ENCODE data around the gene PTH2R. TPM values are rescaled to one million over a fixed set of nuclear protein-coding genes. Genes with fewer than 3 reads are reported as not detected.
"Not testable (repeated sequence)": the region's sequence is repeated elsewhere in the genome, so short reads cannot be mapped to it uniquely, and the experiment has no call there.

The PTH2R gene
- total RNA-seq, 1 donor from 2014 or later: not detected

DNA sequence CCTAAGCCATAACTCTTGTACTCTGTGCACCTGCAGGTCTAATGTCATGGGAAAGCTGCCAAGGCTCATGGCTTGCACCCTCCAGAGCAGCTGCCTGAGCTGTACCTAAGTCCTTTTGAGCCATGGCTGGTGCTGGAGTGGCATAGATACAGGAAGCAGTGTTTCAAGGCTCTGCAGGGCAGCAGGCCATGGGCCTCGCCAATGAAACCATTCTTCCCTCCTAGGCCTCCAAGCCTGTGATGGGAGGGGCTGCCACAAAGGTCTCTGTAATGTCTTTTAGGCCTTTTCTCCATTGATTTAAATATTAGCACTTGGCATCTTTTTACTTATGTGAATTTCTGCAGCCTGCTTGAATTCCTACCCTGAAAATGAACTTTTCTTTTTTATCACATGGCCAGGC lies 108.5 kb downstream of the PTH2R start:
- TF ChIP-seq, protein P1, sequence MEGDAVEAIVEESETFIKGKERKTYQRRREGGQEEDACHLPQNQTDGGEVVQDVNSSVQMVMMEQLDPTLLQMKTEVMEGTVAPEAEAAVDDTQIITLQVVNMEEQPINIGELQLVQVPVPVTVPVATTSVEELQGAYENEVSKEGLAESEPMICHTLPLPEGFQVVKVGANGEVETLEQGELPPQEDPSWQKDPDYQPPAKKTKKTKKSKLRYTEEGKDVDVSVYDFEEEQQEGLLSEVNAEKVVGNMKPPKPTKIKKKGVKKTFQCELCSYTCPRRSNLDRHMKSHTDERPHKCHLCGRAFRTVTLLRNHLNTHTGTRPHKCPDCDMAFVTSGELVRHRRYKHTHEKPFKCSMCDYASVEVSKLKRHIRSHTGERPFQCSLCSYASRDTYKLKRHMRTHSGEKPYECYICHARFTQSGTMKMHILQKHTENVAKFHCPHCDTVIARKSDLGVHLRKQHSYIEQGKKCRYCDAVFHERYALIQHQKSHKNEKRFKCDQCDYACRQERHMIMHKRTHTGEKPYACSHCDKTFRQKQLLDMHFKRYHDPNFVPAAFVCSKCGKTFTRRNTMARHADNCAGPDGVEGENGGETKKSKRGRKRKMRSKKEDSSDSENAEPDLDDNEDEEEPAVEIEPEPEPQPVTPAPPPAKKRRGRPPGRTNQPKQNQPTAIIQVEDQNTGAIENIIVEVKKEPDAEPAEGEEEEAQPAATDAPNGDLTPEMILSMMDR (conservative IDR thresholded peaks at IDR 0.05): no peak
- Mint-ChIP-seq H3K4me3 (no peak overlapping the region), H3K9me3 (peaks cover 12% of the 10 kb centered on the region), H3K36me3 (ENCODE audit: low read depth) (no peaks in the 10 kb centered on the region), H3K4me1 (no peaks in the 10 kb centered on the region), H3K27ac (ENCODE audit: unreplicated experiment) (no peak overlapping the region), H3K27me3 (ENCODE audit: low read depth) (no peaks in the 10 kb centered on the region)
- no peak for DNase-seq (ENCODE audit: low read depth, low spot score)

DNA sequence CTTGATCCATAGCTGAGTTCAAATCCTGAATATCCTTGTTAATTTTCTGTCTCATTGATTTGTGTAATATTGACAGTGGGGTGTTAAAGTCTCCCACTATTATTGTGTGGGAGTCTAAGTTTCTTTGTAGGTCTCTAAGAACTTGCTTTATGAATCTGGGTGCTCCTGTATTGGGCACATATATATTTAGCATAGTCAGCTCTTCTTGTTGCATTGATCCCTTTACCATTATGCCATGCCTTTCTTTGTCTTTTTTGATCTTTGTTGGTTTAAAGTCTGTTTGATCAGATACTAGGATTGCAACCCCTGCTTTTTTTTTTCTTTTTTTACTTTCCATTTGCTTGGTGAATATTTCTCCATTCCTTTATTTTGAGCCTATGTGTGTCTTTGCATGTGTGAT lies 116.5 kb downstream of the PTH2R start:
- not testable (repeated sequence) for H3K36me3 Mint-ChIP-seq (ENCODE audit: low read depth); H3K27ac Mint-ChIP-seq (ENCODE audit: unreplicated experiment); DNase-seq (ENCODE audit: low read depth, low spot score); H3K27me3 Mint-ChIP-seq (ENCODE audit: low read depth); H3K9me3 Mint-ChIP-seq; H3K4me1 Mint-ChIP-seq; H3K4me3 Mint-ChIP-seq

DNA sequence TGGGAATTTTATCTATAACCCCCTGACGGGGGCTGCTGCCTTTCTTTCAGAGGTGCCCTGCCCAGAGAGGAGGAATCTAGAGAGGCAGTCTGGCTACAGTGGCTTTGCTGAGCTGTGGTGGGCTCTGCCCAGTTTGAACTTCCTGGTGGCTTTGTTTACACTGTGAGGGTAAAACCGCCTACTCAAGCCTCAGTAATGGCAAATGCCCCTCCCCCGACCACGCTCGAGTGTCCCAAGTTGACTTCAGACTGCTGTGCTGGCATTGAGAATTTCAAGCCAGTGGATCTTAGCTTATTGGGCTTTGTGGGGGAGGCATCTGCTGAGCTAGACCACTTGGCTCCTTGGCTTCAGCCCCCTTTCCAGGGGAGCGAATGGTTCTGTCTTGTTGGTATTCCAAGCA lies 118.6 kb downstream of the PTH2R start:
- H3K4me3 Mint-ChIP-seq; H3K27me3 Mint-ChIP-seq (ENCODE audit: low read depth); H3K27ac Mint-ChIP-seq (ENCODE audit: unreplicated experiment); DNase-seq (ENCODE audit: low read depth, low spot score); H3K36me3 Mint-ChIP-seq (ENCODE audit: low read depth); H3K4me1 Mint-ChIP-seq; H3K9me3 Mint-ChIP-seq: not testable (repeated sequence)

DNA sequence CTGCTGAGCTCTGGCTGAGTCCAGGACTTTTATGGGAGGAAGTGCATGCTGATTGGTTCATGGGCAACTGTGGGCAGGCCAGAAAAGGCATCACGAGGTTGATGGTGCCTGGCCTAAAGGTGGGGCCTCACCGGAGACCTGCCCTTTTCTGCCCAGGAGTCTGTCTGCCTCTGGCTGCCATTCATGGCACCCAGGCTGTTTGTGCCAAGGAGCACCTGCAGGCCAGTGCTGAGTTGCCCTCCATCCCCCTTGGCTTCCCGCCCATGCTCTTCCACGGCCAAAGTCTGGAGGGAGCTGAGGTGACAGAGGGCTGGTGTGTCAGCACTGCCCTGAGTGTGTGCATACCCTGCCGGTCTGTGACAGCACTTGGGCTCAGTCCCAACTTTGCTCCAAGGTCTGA lies 123.2 kb downstream of the PTH2R start:
- no peaks in the 10 kb centered on the region for H3K27me3 Mint-ChIP-seq (ENCODE audit: low read depth)
- H3K4me3 Mint-ChIP-seq: no peak overlapping the region
- H3K9me3 Mint-ChIP-seq: no peaks in the 10 kb centered on the region
- H3K27ac Mint-ChIP-seq (ENCODE audit: unreplicated experiment): peak overlapping the region; percentile 17
- H3K36me3 Mint-ChIP-seq (ENCODE audit: low read depth): no peaks in the 10 kb centered on the region
- TF ChIP-seq, protein P1 (conservative IDR thresholded peaks at IDR 0.05): no peak
- H3K4me1 Mint-ChIP-seq: peaks cover 4% of the 10 kb centered on the region
- no peak for DNase-seq (ENCODE audit: low read depth, low spot score)

DNA sequence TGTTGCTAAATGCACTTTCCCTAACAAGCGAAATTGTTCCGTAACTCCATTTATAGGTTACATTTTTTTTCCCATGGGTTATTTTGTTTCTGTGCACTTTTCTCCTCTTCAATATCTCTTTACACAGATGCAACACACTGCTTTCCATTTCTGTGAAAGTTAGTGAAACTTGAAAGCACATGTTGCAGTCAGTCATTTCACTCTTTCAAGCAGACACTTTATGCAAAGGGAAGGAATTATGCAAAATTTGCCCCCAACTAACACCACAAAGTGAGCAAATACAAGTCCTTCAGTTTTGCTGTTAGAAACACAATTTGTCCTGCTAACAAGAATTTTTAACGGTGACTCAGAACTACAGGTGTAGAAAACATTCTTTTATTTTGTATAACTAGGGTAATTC lies 124.8 kb downstream of the PTH2R start:
- Mint-ChIP-seq H3K27ac (ENCODE audit: unreplicated experiment) (no peak overlapping the region), H3K9me3 (peaks cover 4% of the 10 kb centered on the region), H3K4me3 (no peak overlapping the region), H3K4me1 (peaks cover 4% of the 10 kb centered on the region), H3K36me3 (ENCODE audit: low read depth) (peaks cover 4% of the 10 kb centered on the region), H3K27me3 (ENCODE audit: low read depth) (no peaks in the 10 kb centered on the region)
- TF ChIP-seq, protein P1 (conservative IDR thresholded peaks at IDR 0.05): no peak
- no peak for DNase-seq (ENCODE audit: low read depth, low spot score)

DNA sequence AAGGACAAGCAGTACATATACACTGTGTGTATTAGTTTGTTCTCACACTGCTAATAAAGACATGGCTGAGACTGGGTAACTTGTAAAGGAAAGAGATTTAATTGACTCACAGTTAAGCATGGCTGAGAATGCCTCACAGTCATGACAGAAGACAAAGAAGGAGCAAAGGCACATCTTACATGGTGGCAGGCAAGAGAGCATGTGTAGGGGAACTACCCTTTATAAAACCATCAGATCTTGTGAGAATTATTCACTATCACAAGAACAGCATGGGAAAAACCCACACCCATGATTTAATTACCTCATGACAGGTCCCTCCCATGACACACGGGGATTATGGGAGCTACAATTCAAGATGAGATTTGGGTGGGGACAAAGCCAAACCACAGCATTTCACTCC lies 129.0 kb downstream of the PTH2R start:
- not testable (repeated sequence) for H3K4me1 Mint-ChIP-seq; H3K27me3 Mint-ChIP-seq (ENCODE audit: low read depth); H3K4me3 Mint-ChIP-seq; H3K9me3 Mint-ChIP-seq; H3K27ac Mint-ChIP-seq (ENCODE audit: unreplicated experiment); H3K36me3 Mint-ChIP-seq (ENCODE audit: low read depth); DNase-seq (ENCODE audit: low read depth, low spot score)

DNA sequence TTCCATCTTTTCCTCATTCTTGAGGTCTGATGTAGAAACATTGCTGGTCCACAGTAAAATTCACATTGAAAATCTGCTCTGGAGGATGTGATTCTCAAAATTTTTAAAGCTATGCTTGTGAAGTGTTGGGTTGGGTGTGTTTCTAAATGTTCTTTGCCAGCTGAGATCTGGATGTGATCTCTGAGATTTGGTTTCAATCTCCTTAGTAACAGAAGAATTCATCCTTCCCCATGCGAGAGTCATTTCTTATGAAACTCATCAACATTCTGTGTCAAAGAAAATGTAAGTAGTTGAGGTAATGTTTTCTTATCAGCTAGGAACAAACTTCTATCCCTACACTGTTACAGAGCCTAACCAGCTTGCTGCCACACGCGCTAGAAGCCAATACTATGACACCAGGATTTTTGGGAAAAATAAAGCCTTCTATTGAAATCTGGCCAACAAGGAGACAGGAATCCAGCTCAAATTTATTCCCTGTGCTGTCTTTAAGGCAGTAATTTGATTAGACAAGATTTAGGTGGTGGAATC lies 134.9 kb downstream of the PTH2R start:
- Mint-ChIP-seq H3K27ac (ENCODE audit: unreplicated experiment) (no peak overlapping the region), H3K9me3 (no peaks in the 10 kb centered on the region), H3K4me3 (no peak overlapping the region), H3K4me1 (no peaks in the 10 kb centered on the region), H3K27me3 (ENCODE audit: low read depth) (peaks cover 4% of the 10 kb centered on the region), H3K36me3 (ENCODE audit: low read depth) (no peaks in the 10 kb centered on the region)
- no peak for DNase-seq (ENCODE audit: low read depth, low spot score)
- TF ChIP-seq, protein P1 (conservative IDR thresholded peaks at IDR 0.05): no peak

Data from neural crest cell (in vitro differentiated cells).